ENCODE measurements around the gene NOP9.

The NOP9 gene

GRCh38 chr14:24300326-24300980, 803 bp downstream of the NOP9 start:
- no peaks in the 10 kb centered on the region for H3K9me3 ChIP-seq (ENCODE audit: insufficient read depth, low read depth, low read length)
- no peaks in the 10 kb centered on the region for H3K27me3 ChIP-seq (ENCODE audit: insufficient read depth, low read length)
- 39% methylated on average over 16 of the region's 16 CpGs for WGBS
- peak overlapping the region; percentile 73 for H3K4me3 ChIP-seq (ENCODE audit: low read length)
- no peak overlapping the region for H3K27ac ChIP-seq (ENCODE audit: low read depth, low read length)
- peak overlapping the region; percentile 78 for H3K9ac ChIP-seq (ENCODE audit: low read depth, low read length)
- peaks cover 2% of the 10 kb centered on the region; the same call in 1 of the 2 replicates for H3K4me1 ChIP-seq (ENCODE audit: insufficient read depth, low read length)
- H3K36me3 ChIP-seq (ENCODE audit: insufficient read depth, low read length): peaks cover 55% of the 10 kb centered on the region

- Histone ChIP-seq H3K27me3 (ENCODE audit: insufficient read depth, low read length) (no peaks in the 10 kb centered on the region), H3K9ac (ENCODE audit: low read depth, low read length) (no peak overlapping the region), H3K4me3 (ENCODE audit: low read length) (no peak overlapping the region), H3K36me3 (ENCODE audit: insufficient read depth, low read length) (peaks cover 62% of the 10 kb centered on the region), H3K4me1 (ENCODE audit: insufficient read depth, low read length) (no peaks in the 10 kb centered on the region; the same call in 1 of the 2 replicates), H3K27ac (ENCODE audit: low read depth, low read length) (no peak overlapping the region), H3K9me3 (ENCODE audit: insufficient read depth, low read depth, low read length) (no peaks in the 10 kb centered on the region)
- WGBS: 96% methylated on average over 11 of the region's 11 CpGs
Measured at GRCh38 chr14:24304019-24304387, 4.4 kb downstream of the NOP9 start.

DNA sequence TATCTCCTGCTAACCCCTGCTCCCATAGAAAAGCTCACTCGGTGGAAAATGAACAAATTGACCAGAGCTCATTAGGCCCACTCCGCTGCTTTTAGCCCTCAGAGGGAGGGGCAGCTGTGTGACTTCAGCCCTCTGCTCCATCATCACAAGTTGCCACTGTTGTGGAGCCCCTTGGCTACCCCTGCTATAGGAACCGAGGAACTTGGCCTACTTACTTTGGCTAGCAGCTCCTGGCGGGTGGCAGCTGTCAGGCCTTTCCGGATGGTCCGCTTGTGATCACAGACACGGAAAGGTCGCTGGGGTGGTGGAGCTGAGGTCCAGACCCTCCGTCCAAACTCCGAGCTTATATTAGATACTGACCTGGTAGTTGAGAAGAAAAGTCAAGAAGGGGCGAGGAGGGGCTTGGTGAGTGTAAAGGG, 7.5 kb downstream of the NOP9 start:
- no peak overlapping the region for H3K27ac ChIP-seq (ENCODE audit: low read depth, low read length)
- peaks cover 66% of the 10 kb centered on the region for H3K36me3 ChIP-seq (ENCODE audit: insufficient read depth, low read length)
- H3K9me3 ChIP-seq (ENCODE audit: insufficient read depth, low read depth, low read length): no peaks in the 10 kb centered on the region
- H3K4me1 ChIP-seq (ENCODE audit: insufficient read depth, low read length): no peaks in the 10 kb centered on the region
- H3K27me3 ChIP-seq (ENCODE audit: insufficient read depth, low read length): no peaks in the 10 kb centered on the region
- no peak overlapping the region for H3K9ac ChIP-seq (ENCODE audit: low read depth, low read length)
- WGBS: 86% methylated on average over 11 of the region's 11 CpGs
- no peak overlapping the region for H3K4me3 ChIP-seq (ENCODE audit: low read length)

DNA sequence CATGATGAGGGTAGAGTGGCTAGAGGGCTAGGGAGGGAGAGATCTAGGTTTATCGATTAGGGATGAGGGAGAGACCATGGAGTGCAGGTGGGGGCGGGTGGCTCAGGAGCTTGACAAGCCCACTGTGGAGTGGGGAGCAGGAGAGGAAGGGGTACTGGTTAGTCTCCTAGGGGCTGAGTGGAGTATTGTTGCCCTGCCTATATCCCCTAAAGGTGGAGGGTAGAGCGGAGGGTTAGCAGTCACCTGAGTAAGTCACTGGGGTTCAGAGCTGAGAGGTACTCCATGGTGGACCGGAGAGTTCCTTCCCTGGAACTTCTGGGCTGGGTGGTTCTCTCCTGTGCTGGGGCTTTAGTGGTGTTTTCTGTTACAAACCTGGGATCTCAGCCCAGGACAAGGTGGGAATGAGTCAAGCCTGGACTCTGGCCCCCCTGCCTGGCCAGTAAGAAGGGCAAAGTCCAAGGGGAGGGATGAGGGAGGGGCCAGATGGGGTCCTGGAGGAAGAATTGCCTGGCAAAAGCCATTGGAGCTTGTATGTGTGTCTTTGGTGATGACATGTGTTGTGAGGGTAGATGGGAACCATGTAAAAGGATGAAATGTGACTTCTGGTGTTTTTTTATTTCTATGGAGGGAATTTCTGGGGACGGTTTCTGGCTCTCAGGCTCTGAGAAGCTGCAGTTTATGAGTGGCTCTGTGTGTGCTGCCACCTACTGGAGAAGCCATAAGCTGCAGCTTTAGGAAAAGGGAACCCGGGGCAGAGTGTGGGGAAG, 8.1 kb downstream of the NOP9 start, which contains the start of gene CIDEB:
Gene CIDEB, minus strand, starts transcription at position 403 of the 767 bp plus-strand sequence. Its CDS starts 119 bp downstream, at position 284.
- no peak within 1 kb of the TSS for H3K27ac ChIP-seq (ENCODE audit: low read depth, low read length)
- 69% methylated on average over 6 of the region's 6 CpGs for WGBS

DNA sequence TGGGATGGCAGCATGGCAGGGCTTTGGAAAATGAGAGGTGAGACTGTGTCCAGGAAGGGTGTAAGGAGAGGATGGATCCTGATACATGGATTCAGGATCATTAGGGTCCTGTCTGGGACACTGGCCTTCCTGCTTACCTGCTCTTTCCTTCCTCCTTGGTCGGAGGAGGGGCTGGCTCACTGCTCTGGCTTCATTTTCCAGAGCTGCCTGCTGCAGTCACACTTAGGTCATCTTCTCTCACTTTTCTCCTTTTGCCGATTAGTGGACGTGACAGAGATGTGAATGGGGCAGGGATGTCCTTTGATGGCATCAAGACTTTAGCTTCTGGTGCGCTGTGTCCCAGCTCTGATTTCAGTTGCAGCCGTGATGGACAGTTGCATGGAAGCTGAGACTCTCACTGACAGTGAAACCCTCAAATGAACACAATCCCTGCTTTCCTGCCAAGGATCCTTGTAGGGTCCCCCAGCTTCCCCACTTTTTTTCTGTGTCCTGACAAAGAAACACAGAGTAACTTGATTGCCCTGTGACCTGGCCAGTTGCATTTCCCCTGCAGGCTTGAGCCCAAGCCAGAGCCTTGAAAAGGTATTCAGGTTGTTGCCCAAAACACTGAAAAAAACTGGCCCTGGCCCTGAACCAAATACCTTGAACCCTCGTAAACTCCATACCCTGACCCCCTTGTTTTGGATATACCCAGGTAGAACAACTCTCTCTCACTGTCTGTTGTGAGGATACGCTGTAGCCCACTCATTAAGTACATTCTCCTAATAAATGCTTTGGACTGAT, 8.9 kb downstream of the NOP9 start:
- Histone ChIP-seq H3K36me3 (ENCODE audit: insufficient read depth, low read length) (peaks cover 54% of the 10 kb centered on the region), H3K4me3 (ENCODE audit: low read length) (no peak overlapping the region), H3K27ac (ENCODE audit: low read depth, low read length) (no peak overlapping the region), H3K9ac (ENCODE audit: low read depth, low read length) (no peak overlapping the region), H3K9me3 (ENCODE audit: insufficient read depth, low read depth, low read length) (no peaks in the 10 kb centered on the region), H3K27me3 (ENCODE audit: insufficient read depth, low read length) (no peaks in the 10 kb centered on the region), H3K4me1 (ENCODE audit: insufficient read depth, low read length) (no peaks in the 10 kb centered on the region)
- 95% methylated on average over 7 of the region's 7 CpGs for WGBS

More for the DNA sequence above, 8.1 kb downstream of the NOP9 start, which contains the start of gene CIDEB:
- Histone ChIP-seq H3K27me3 (ENCODE audit: insufficient read depth, low read length) (no peaks in the 10 kb centered on the region), H3K4me1 (ENCODE audit: insufficient read depth, low read length) (no peaks in the 10 kb centered on the region), H3K9ac (ENCODE audit: low read depth, low read length) (no peak within 1 kb of the TSS), H3K9me3 (ENCODE audit: insufficient read depth, low read depth, low read length) (no peaks in the 10 kb centered on the region), H3K4me3 (ENCODE audit: low read length) (no peak within 1 kb of the TSS), H3K36me3 (ENCODE audit: insufficient read depth, low read length) (peaks cover 62% of the 10 kb centered on the region)

DNA sequence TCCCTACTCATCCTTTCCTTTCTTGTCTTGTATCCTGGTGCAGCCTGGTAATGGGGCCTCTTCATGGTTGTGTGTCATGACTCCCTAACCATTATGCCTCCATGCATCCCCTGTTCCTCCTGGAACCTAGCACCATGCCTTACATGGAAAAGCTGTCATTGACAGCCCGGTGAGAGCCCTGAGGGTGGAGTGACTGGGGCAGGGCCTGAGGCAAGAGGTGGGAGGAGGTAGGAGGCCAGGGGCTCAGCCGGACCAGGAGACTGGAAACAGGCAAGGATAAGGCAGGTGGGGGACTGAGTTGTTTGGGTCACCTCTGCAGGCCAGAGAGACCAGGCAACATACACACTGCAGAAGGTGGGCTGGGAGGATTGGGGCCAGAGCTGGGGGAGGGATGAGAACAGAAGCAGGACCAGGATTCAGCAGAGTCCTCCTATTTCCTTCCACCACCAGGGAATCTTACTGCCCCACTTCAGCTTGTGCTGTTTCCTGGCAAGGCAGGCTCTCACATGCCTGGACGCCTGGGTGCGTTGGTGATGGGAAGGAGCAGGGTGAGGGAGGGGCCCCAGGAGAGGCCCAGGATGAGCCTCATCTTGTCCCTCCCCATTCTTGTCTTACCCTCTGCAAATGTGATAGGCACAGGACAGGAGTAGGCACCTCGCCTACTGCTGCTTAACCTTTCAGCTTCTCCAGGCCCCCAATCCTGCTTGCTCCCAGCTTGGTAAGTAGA, 10.1 kb downstream of the NOP9 start, which contains the start of gene LTB4R2:
Gene LTB4R2, plus strand, starts transcription at position 603 of the 727 bp plus-strand sequence. CDS start 525 bp downstream, outside the sequence.
- no peak within 1 kb of the TSS for H3K4me3 ChIP-seq (ENCODE audit: low read length)
- no peaks in the 10 kb centered on the region for H3K9me3 ChIP-seq (ENCODE audit: insufficient read depth, low read depth, low read length)
- no peak within 1 kb of the TSS for H3K27ac ChIP-seq (ENCODE audit: low read depth, low read length)
- no peak within 1 kb of the TSS for H3K9ac ChIP-seq (ENCODE audit: low read depth, low read length)
- H3K27me3 ChIP-seq (ENCODE audit: insufficient read depth, low read length): no peaks in the 10 kb centered on the region
- 91% methylated on average over 5 of the region's 5 CpGs for WGBS
- H3K4me1 ChIP-seq (ENCODE audit: insufficient read depth, low read length): no peaks in the 10 kb centered on the region
- peaks cover 43% of the 10 kb centered on the region for H3K36me3 ChIP-seq (ENCODE audit: insufficient read depth, low read length)

DNA sequence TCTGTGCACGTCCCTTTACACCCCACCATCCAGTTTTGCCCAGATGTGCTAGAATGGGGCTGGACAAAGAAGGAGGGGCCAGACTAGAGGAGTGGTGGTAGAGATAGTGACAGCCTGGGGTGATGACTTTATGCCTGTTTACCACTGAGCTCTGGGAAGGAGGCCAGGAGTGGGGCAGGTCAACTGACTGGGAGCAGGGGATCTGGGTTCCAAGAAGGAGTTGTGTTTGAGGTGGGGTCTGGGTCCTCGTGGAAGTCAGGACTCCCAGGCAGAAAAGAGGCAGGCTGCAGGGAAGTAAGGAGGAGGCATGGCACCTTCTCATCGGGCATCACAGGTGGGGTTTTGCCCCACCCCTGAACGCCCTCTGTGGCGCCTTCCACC, 10.6 kb downstream of the NOP9 start:
- peaks cover 37% of the 10 kb centered on the region for H3K36me3 ChIP-seq (ENCODE audit: insufficient read depth, low read length)
- H3K27ac ChIP-seq (ENCODE audit: low read depth, low read length): no peak overlapping the region
- no peaks in the 10 kb centered on the region for H3K9me3 ChIP-seq (ENCODE audit: insufficient read depth, low read depth, low read length)
- H3K4me3 ChIP-seq (ENCODE audit: low read length): no peak overlapping the region
- H3K4me1 ChIP-seq (ENCODE audit: insufficient read depth, low read length): no peaks in the 10 kb centered on the region
- no peaks in the 10 kb centered on the region for H3K27me3 ChIP-seq (ENCODE audit: insufficient read depth, low read length)
- WGBS: 91% methylated on average over 5 of the region's 5 CpGs
- no peak overlapping the region for H3K9ac ChIP-seq (ENCODE audit: low read depth, low read length)

DNA sequence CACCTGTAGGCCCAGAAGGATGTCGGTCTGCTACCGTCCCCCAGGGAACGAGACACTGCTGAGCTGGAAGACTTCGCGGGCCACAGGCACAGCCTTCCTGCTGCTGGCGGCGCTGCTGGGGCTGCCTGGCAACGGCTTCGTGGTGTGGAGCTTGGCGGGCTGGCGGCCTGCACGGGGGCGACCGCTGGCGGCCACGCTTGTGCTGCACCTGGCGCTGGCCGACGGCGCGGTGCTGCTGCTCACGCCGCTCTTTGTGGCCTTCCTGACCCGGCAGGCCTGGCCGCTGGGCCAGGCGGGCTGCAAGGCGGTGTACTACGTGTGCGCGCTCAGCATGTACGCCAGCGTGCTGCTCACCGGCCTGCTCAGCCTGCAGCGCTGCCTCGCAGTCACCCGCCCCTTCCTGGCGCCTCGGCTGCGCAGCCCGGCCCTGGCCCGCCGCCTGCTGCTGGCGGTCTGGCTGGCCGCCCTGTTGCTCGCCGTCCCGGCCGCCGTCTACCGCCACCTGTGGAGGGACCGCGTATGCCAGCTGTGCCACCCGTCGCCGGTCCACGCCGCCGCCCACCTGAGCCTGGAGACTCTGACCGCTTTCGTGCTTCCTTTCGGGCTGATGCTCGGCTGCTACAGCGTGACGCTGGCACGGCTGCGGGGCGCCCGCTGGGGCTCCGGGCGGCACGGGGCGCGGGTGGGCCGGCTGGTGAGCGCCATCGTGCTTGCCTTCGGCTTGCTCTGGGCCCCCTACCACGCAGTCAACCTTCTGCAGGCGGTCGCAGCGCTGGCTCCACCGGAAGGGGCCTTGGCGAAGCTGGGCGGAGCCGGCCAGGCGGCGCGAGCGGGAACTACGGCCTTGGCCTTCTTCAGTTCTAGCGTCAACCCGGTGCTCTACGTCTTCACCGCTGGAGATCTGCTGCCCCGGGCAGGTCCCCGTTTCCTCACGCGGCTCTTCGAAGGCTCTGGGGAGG, 11.3 kb downstream of the NOP9 start, which contains the start of gene LTB4R:
Gene LTB4R, plus strand, starts transcription at position 857 of the 959 bp plus-strand sequence. CDS start 4,150 bp downstream, outside the sequence.
- Histone ChIP-seq H3K27me3 (ENCODE audit: insufficient read depth, low read length) (no peaks in the 10 kb centered on the region), H3K4me3 (ENCODE audit: low read length) (no peak within 1 kb of the TSS), H3K9me3 (ENCODE audit: insufficient read depth, low read depth, low read length) (no peaks in the 10 kb centered on the region), H3K9ac (ENCODE audit: low read depth, low read length) (no peak within 1 kb of the TSS), H3K4me1 (ENCODE audit: insufficient read depth, low read length) (no peaks in the 10 kb centered on the region), H3K36me3 (ENCODE audit: insufficient read depth, low read length) (peaks cover 30% of the 10 kb centered on the region), H3K27ac (ENCODE audit: low read depth, low read length) (no peak within 1 kb of the TSS)
- 96% methylated on average over 99 of the region's 99 CpGs for WGBS

GRCh38 chr14:24311837-24312615, 12.4 kb downstream of the NOP9 start:
- Histone ChIP-seq H3K27me3 (ENCODE audit: insufficient read depth, low read length) (no peaks in the 10 kb centered on the region), H3K27ac (ENCODE audit: low read depth, low read length) (no peak overlapping the region), H3K9me3 (ENCODE audit: insufficient read depth, low read depth, low read length) (no peaks in the 10 kb centered on the region), H3K4me3 (ENCODE audit: low read length) (no peak overlapping the region), H3K4me1 (ENCODE audit: insufficient read depth, low read length) (no peaks in the 10 kb centered on the region), H3K36me3 (ENCODE audit: insufficient read depth, low read length) (peaks cover 19% of the 10 kb centered on the region), H3K9ac (ENCODE audit: low read depth, low read length) (no peak overlapping the region)
- 94% methylated on average over 1 of the region's 1 CpG for WGBS
